Stimulated activated CD4-positive, alpha-beta T cell treated with anti-CD3 and anti-CD28 coated beads, Interleukin-2, amount 100 ng/mL, for 24 hours (primary cell): ENCODE results near the gene YBX1.
"Not testable (repeated sequence)": the region's sequence is repeated elsewhere in the genome, so short reads cannot be mapped to it uniquely, and the experiment has no call there.

ENCODE experiments used
- DNase-seq, 2 donors: peaks; one replicate each; pipeline ENCODE4 v3.0.0-alpha.2; 2020

Gene YBX1

DNA sequence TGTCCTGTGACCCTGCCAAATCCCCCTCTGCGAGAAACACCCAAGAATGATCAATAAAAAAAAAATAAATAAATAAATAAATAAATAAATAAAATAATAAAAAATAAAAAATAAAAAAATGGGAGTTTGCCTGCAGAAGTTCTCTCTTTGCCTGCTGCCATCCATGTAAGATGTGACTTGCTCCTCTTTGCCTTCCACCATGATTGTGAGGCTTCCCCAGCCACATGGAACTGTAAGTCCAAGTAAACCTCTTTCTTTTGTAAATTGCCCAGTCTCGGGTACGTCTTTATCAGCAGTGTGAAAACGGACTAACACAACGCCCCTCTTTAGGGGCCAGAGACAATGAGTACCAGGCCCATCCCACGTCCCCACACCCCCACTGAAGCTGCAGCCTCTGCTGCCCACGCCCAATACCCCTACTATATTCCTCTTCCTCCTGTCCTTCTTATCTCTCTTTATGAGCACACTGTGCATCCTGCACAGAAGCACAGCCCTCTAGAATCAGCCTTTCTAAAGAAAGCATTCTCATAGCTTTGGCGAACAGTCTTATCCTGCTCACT, 69.4 kb downstream of the YBX1 start:
- not testable (repeated sequence) for DNase-seq

GRCh38 chr1:42752284-42752683, 70.1 kb downstream of the YBX1 start:
- no peak for DNase-seq

GRCh38 chr1:42753070-42753469, 70.9 kb downstream of the YBX1 start:
- no peak for DNase-seq
